ENCODE results near the gene TMEM217.

The TMEM217 gene

DNA sequence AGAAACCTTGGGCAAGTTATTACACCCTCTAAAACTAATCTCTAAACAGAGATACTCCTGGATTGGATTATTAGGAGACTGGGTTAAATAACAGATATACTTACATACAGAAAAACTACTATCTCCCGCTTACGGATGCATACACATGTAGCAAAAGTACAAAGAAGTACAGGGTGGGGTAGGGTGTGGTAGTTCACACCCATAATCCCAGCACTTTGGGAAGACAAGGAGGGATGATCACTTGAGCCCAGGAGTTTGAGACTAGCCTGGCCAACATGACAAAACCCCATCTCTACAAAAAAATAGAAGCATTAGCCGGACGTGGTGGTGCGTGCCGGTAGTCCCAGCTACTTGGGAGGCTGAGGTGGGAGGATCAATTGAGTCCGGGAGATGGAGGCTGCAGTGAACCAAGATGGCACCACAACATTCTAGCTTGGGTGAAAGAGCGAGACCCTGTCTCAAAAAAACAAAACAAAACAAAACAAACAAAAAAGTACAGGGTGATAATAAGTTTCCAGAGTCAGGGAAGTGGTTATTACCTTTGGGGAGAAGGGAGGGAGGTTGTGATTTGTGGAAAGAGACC lies 79.9 kb downstream of the TMEM217 start:
- DNase-seq, result no peak

DNA sequence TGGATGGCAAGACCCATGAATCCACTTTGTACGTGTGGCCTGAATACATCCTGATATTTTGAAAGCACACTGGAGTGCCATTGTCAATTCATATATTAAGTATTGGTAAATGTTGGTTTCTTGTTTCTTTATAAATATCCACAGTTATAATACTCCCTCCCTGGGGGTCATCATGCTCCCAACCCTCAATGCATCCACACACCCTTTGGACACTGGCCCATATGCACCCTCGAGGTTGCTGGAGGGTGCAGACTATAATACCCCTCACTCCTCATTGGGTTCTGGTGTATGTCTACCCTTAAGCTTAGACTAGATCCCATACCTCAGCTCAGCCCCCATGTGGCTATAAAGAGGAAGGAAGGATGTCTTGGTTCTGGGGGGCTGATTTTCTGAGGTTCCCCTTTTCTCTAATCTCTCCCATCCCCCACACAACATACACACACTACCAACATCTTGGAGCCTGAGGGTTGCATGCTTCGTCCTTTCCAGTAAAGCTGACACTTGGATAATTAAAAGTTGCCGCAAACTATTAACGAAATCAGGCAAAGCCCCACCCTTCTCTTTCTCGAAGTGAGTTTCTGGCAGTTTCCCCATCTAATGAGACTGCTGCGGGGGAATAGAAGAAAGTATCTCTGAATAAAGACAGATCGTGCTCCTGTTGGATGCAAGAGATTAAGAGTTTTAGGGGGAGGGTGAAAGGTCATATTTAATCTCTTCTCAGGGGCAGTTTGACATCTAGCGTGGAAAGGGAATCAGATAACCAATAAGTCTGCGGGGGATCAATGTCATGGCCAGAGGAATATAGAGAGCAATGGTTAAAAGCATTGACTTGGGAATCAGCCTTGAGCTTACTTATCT lies 80.6 kb downstream of the TMEM217 start:
- DNase-seq, result no peak

DNA sequence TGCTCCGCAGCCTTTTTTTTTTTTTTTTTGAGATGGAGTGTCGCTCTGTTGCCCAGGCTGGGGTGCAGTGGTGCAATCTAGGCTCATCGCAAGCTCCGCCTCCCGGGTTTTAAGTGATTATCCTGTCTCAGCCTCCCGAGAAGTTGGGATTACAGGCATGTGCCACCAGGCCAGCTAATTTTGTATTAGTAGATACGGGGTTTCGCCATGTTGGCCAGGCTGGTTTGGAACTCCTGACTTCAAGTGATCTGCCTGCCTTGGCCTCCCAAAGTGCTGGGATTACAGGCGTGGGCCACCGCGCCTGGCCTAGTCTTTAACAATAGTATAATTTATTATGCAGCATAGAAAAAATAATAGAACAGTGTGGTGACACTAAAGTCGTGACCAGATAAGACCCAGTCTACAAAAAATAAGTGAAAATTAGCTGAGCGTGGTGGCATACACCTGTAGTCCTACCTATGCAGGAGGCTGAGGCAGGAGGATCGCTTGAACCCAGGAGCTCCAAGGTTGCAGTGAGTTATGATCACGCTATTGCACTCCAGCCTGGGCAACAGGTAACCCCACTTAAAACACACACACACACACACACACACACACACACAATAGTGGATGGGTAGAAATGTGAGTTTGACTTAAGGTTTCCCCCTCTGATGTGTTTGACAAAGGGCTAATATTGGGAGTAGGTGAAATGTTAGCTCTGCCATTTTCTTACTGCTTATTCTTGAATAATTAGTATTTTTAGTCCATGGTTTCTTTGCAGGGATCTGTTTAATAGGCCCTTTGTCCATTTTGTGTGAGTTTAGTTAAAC lies 81.5 kb downstream of the TMEM217 start:
- no peak for DNase-seq

DNA sequence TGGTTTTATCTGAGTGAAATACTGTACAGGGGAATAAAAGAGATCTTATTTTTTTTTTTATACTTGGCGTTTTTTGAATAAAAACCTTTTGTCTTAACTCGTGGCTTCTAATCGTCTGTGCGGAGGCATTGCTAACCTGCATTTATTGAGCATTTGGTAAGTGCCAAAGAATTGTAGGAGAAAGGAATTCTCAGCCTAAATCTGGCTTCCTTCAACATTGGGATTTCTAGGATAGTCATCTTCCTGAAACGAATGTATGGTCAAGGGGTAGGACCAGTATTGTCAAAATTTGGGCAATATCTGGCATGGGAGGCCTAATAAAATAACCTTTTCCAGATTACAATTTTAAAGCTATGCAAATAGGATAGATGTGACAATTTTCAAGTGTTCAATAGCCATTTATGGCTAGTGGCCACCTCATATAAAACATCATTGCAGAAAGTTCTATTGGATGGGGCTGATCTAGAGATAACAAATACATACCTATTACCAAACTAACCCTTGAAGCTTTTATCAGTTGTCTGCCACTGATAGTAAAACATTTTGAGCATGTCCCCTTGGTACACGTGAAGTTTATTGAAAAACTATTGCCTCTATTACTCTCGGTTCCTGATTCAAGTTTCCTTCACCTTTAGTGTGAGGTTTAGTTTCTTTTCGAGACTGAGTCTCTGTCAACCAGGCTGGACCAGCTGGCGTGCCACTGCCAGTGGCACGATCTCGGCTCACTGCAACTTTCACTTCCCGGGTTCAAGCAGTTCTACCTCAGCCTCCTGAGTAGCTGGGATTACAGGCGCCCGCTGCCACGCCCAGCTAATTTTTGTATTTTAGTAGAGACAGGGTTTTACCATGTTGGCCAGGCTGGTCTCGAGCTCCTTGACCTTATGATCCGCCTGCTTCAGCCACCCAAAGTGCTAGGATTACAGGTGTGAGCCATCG lies 82.3 kb downstream of the TMEM217 start:
- peak; percentile 37 for DNase-seq

DNA sequence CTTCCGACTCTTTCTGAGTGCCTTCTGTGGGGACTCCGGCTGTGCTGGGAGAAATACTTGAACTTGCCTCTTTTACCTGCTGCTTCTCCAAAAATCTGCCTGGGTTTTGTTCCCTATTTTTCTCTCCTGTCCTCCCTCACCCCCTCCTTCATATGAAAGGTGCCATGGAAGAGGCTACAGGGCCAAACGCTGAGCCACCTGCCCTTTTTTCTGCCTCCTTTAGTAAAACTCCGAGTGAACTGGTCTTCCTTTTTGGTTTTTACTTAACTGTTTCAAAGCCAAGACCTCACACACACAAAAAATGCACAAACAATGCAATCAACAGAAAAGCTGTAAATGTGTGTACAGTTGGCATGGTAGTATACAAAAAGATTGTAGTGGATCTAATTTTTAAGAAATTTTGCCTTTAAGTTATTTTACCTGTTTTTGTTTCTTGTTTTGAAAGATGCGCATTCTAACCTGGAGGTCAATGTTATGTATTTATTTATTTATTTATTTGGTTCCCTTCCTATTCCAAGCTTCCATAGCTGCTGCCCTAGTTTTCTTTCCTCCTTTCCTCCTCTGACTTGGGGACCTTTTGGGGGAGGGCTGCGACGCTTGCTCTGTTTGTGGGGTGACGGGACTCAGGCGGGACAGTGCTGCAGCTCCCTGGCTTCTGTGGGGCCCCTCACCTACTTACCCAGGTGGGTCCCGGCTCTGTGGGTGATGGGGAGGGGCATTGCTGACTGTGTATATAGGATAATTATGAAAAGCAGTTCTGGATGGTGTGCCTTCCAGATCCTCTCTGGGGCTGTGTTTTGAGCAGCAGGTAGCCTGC lies 83.2 kb downstream of the TMEM217 start:
- DNase-seq, result no peak

DNA sequence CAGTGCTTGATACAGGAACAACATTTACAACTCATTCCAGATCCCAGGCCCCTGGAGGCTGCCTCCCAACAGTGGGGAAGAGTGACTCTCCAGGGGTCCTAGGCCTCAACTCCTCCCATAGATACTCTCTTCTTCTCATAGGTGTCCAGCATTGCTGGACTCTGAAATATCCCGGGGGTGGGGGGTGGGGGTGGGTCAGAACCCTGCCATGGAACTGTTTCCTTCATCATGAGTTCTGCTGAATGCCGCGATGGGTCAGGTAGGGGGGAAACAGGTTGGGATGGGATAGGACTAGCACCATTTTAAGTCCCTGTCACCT lies 83.8 kb downstream of the TMEM217 start:
- no peak for DNase-seq

DNA sequence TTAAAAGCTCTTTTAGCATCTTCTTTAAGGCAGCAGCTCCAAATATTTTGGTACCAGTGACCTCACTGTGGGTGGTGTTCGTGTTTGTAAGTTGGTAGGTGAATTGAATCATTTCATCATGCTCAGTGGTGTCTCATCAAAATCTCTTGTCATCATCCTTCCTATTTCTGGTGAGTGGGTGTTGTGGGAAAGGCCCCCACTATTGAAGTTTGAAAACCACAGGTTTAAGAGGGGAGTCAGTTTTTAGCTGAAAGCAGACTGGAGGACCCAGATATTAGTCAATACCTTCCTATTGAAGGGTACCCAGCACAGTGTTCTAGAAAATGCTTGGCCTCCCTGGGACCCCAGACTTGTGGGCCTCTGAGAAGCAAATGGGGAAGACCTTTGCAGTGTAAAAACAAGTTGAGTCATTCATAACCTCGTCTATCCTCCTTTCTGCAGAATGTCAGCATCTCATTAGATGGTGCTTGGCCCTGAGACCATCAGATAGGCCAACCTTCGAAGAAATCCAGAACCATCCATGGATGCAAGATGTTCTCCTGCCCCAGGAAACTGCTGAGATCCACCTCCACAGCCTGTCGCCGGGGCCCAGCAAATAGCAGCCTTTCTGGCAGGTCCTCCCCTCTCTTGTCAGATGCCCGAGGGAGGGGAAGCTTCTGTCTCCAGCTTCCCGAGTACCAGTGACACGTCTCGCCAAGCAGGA lies 84.3 kb downstream of the TMEM217 start:
- peak; percentile 50 for DNase-seq

DNA sequence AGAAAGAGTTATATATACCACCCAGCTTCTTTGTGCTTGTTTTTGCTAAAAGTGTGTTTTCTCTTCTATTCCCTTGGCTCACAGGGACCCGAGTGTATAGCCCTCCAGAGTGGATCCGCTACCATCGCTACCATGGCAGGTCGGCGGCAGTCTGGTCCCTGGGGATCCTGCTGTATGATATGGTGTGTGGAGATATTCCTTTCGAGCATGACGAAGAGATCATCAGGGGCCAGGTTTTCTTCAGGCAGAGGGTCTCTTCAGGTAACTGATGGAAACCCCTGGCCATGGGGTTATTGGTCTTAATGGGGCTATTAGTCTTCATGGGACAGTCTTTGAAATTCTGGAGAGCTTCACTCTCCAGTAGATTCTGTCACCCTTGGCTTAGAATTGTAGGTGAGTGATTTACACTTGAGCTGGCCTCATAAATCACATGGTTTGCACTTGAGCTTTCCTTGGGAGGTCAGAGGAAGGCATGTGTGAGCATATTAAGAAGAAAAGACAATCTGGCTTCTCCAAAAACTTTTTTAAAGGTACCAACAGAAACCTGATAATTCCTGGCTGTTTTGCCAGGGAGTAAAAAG lies 84.9 kb downstream of the TMEM217 start:
- DNase-seq, result no peak

DNA sequence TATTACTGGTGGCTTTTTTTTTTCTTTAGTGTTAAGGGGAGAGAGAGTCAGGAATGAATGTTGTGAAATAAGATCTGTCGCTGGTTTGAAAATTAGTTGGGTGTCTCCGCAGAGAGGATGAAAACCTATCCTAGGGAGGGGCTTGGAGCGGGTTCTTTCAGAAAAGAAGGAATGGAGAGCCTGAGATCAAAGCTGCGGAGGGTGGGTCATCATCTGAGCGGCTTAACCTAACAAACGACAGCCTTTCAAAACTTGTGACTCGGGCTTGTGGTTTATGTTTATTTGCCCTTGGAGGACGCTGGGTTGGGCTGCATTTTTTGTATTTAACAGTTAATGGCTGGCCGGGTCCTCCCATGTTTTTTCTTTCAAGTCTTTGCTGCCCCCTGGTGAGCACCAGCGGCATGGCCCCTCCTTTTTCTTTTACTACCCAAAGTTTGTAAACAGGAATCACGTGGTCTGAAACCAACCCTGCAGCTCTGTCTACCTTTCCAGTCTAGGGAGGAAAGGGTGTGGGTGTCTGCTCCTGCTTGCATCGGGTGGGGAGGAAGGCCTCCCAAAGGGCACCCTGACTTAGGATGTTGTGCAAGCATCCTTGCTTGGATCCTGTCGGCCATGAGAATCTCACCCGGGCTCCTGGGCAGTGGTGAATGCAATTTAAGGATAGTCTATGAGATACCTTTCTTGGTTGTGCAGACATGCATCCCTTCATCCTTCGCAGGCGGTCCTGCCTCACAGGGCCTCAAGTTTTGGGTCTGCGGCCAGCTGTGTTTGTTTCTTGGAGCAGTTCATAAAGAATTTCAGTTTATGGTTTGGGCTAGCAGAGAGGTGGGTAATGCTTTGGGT lies 85.8 kb downstream of the TMEM217 start:
- DNase-seq, result peak; percentile 92

DNA sequence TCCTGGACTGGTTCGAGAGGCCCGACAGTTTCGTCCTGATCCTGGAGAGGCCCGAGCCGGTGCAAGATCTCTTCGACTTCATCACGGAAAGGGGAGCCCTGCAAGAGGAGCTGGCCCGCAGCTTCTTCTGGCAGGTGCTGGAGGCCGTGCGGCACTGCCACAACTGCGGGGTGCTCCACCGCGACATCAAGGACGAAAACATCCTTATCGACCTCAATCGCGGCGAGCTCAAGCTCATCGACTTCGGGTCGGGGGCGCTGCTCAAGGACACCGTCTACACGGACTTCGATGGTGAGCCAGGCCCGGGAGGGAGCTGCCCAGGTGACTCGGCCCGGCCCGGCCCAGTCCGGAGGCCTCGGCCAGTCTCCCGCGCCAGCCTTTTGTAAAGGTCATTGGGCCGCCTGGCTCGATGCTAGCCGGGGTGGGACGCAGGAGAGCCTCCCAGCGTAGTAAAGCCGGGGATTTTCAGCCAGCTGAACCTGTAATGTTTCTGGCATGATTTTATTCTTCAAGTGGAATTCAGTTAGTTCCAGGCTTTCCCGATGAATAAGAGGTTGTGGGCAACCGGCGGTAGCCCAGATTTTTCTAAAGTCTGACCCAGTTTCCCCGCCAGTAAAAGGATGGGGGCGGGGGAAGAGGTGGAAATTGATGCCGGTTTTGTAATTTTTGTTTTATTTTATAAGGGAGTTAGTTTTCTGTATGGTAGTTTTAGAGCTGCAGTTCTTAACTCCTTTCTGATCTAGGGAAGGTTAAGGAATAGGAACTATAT lies 86.6 kb downstream of the TMEM217 start:
- peak; percentile 61 for DNase-seq

DNA sequence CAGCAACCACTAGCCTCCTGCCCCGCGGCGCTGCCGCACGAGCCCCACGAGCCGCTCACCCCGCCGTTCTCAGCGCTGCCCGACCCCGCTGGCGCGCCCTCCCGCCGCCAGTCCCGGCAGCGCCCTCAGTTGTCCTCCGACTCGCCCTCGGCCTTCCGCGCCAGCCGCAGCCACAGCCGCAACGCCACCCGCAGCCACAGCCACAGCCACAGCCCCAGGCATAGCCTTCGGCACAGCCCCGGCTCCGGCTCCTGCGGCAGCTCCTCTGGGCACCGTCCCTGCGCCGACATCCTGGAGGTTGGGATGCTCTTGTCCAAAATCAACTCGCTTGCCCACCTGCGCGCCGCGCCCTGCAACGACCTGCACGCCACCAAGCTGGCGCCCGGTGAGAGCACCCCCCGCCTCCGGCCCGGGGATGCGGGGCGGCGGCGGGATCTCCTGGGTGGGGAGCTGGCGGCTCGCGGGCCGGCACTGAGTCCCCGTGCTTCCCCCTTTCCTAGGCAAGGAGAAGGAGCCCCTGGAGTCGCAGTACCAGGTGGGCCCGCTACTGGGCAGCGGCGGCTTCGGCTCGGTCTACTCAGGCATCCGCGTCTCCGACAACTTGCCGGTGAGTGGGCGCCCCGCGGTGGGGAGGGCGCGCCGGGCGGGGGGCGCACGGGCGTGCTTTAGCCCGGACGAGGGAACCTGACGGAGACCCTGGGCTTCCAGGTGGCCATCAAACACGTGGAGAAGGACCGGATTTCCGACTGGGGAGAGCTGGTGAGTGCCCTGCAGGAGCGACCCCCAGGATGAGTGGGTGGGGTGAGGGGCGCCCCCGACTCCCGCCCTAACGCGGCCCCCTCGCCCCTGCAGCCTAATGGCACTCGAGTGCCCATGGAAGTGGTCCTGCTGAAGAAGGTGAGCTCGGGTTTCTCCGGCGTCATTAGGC lies 87.4 kb downstream of the TMEM217 start:
- DNase-seq, result peak; percentile 63

DNA sequence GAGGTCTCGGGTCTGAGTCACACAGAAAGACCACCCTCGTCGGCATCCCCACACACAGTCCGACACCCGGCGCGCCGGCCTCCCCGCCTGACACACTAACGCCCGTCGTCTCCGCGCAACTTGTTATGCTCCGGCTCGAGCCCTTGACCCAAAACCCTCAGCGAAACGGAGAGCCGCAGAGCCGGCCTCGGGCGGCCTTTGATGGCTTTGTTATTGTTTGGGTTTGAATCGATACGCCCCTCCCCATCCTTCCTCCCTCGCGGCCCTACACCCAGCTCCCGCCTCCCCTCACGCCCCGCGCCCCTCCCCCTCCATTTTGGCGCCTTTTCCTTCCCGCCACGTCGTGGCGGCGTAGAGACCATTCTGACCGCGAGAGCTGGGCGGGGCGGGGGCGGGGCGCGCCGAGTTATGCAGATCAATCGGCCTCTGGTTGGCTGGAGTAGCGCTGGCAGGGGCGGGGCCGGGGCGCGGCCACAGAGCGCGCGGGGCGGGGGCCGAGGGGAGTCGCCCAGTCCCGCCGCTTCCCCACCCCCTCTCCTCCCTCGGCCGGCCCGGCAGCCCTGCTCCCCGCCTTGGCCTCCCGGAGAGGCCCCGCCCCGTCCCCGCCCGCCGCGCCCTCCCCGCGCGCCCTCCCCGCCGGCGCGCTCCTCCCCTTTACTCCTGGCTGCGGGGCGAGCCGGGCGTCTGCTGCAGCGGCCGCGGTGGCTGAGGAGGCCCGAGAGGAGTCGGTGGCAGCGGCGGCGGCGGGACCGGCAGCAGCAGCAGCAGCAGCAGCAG lies 88.3 kb downstream of the TMEM217 start, which contains the start of gene PIM1:
Gene PIM1 (plus strand): TSS at position 657 of the 777 bp plus-strand sequence. CDS start 424 bp downstream, outside the sequence.
- DNase-seq, result peak; percentile 99

DNA sequence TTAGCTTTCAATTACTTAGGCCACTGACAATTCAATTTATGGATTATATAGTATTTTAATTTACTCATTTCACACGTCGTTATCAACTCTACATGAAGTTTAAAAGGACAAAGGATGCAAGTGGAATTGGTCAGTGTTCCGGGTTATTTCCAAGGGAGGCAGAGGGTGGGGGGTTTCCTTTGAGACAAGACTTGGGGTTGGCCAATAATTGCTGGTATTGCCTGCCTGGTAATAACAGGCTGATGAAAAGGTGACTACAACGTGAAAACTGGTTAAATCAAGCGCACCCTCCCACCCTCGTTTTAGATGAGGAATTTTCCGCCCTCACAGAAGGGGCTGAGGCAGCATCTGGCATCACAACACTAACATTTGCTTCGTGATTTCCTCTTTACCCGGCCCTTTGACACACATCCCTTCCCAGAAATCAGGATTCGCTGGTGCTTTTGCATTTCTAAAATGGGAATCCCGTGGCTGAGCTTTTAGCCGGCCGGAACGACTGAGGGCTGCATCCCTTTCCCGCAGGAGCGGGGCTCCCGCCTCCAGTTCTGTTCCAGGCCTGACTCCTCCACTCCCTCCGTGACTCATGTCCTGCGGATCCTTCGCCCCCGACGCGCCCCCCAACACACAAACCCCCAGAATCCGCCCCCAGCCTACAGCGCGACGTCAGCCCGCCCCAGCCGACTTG lies 89.0 kb downstream of the TMEM217 start:
- no peak for DNase-seq

DNA sequence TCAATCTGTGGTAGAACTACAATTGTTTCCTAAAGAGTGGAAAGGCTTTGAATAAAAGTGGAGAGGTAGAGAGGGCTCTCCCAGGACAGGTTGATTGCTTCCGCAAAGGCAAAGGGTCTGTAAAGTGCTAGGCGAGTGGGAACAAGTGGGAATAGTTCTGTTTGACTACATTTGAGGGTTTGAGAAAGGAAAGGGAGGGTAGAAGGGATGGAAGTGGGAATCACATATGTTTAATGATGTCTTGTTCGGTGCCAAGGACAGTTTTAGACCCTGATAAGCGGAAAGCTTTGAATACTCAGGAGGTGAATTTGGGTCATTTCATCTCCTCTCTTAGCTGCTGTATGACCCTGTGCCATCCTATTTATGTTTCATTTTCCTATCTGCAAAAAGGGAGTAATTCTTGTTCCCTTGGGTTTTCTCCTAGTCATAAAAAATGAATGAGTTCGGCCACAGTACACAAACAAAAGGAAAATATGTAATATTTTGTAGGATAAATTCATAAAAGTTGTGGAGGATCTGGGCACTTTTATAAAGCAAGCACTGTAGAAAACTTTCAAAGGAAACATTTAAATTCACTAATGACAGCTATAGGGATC lies 89.7 kb downstream of the TMEM217 start:
- DNase-seq, result no peak

DNA sequence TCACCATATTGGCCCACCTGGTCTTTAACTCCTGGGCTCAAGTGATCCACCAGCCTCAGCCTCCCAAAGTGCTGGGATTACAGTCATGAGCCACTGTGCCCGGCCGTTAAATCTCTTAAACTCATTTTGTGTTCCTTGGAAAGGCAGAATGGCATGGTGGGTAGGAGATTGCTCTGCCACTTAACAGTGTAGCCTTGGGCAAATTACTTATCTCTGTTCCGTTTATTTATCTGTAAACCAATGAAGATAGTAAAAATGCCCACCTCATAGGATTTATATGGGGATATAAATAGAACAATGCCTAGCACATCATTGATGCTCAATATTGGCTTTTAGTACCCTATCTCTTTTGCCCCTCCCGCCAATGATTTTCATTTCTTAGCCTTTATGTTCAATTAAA lies 95.2 kb downstream of the TMEM217 start:
- no peak for DNase-seq
